SK-N-DZ (cell line): Measurements from ENCODE around the gene XXYLT1.
"Not testable (repeated sequence)": the region's sequence is repeated elsewhere in the genome, so short reads cannot be mapped to it uniquely, and the experiment has no call there.

Experiments
- DNase-seq: peaks from one replicate; pipeline ENCODE4 v3.0.0-alpha.2; 2015; ENCODE audit warnings: low spot score

XXYLT1 gene

GRCh38 chr3:195048059-195048905 lies 222.7 kb downstream of the XXYLT1 start:
- no peak for DNase-seq

- DNase-seq = no peak
Observed at GRCh38 chr3:195047536-195047935, 223.4 kb downstream of the XXYLT1 start.

- no peak for DNase-seq
Observed at GRCh38 chr3:195046441-195046840, 224.5 kb downstream of the XXYLT1 start.

GRCh38 chr3:195045481-195046210 lies 225.3 kb downstream of the XXYLT1 start:
- no peak for DNase-seq

GRCh38 chr3:195044411-195044810 lies 226.5 kb downstream of the XXYLT1 start:
- DNase-seq = no peak

GRCh38 chr3:195043607-195044339 lies 227.2 kb downstream of the XXYLT1 start:
- no peak for DNase-seq

GRCh38 chr3:195042743-195043606 lies 228.0 kb downstream of the XXYLT1 start:
- no peak for DNase-seq

- no peak for DNase-seq
Observed at GRCh38 chr3:195041871-195042742, 228.9 kb downstream of the XXYLT1 start.

- no peak for DNase-seq
Observed at GRCh38 chr3:195040773-195041520, 230.0 kb downstream of the XXYLT1 start.

GRCh38 chr3:195040094-195040493 lies 230.9 kb downstream of the XXYLT1 start:
- DNase-seq = no peak

GRCh38 chr3:195039180-195039843 lies 231.6 kb downstream of the XXYLT1 start:
- DNase-seq = no peak

GRCh38 chr3:195038161-195038560 lies 232.8 kb downstream of the XXYLT1 start:
- DNase-seq = no peak

GRCh38 chr3:195037586-195037985 lies 233.4 kb downstream of the XXYLT1 start:
- not testable (repeated sequence) for DNase-seq

- DNase-seq = no peak
Observed at GRCh38 chr3:195036974-195037373, 234.0 kb downstream of the XXYLT1 start.

GRCh38 chr3:195036574-195036973 lies 234.4 kb downstream of the XXYLT1 start:
- DNase-seq = no peak

- no peak for DNase-seq
Observed at GRCh38 chr3:195036203-195036505, 234.8 kb downstream of the XXYLT1 start.

GRCh38 chr3:195035345-195036202 lies 235.4 kb downstream of the XXYLT1 start:
- no peak for DNase-seq

- DNase-seq = no peak
Observed at GRCh38 chr3:195034541-195034940, 236.4 kb downstream of the XXYLT1 start.
